Neuronal stem cell (in vitro differentiated cells): ENCODE results near the gene AATK.

Experiments used
- DNase-seq: peaks from one replicate; pipeline ENCODE4 v3.0.0-alpha.2; 2013; ENCODE audit warnings: low spot score
- H2AFZ ChIP-seq: one replicate; pipeline ENCODE4 v1.6.1; 2013; ENCODE audit warnings: mild to moderate bottlenecking, low read length, inconsistent platforms
- H2AK5ac ChIP-seq: 2 replicates; pipeline ENCODE4 v1.6.1; 2013; ENCODE audit warnings: low read depth, mild to moderate bottlenecking, inconsistent platforms, low read length, moderate library complexity, mixed read lengths
- H2BK120ac ChIP-seq: 2 replicates; pipeline ENCODE4 v1.6.1; 2013; ENCODE audit warnings: low read depth, mild to moderate bottlenecking, inconsistent platforms, low read length, moderate library complexity, mixed read lengths
- H2BK12ac ChIP-seq: one replicate; pipeline ENCODE4 v1.6.1; 2013; ENCODE audit warnings: low read length, inconsistent platforms
- H2BK15ac ChIP-seq: 2 replicates; pipeline ENCODE4 v1.6.1; 2013; ENCODE audit warnings: mild to moderate bottlenecking, low read length, inconsistent platforms, mixed read lengths
- H2BK5ac ChIP-seq: one replicate; pipeline ENCODE4 v1.6.1; 2013; ENCODE audit warnings: inconsistent platforms, mild to moderate bottlenecking, low read length, moderate library complexity
- H3K14ac ChIP-seq: one replicate; pipeline ENCODE4 v1.6.1; 2013; ENCODE audit warnings: low read length, inconsistent platforms
- H3K18ac ChIP-seq: 2 replicates; pipeline ENCODE4 v1.6.1; 2013; ENCODE audit warnings: low read length, inconsistent platforms
- H3K23ac ChIP-seq: 2 replicates; pipeline ENCODE4 v1.6.1; 2013; ENCODE audit warnings: low read depth, mild to moderate bottlenecking, mixed read lengths, low read length, inconsistent platforms; ENCODE audit not compliant: poor library complexity
- H3K27ac ChIP-seq: replicated peaks from 3 replicates; pipeline ENCODE4 v1.5.1; 2013; ENCODE audit warnings: low read length, inconsistent platforms
- H3K27me3 ChIP-seq, 3 experiments: 2 replicates each; pipeline ENCODE4 v1.6.1; 2013; ENCODE audit warnings: low read length in 3 of 3, mild to moderate bottlenecking in 2 of 3, inconsistent platforms in 1 of 3, low read depth in 1 of 3, mixed read lengths in 1 of 3, moderate library complexity in 1 of 3; ENCODE audit not compliant: control insufficient read depth in 3 of 3, insufficient read depth in 3 of 3
- H3K36me3 ChIP-seq, 2 donors: replicated peaks in 1 of 2; 2 replicates each; pipeline ENCODE4 v1.6.1; 2013; ENCODE audit warnings: low read length in 2 of 2; ENCODE audit not compliant: control insufficient read depth in 2 of 2, insufficient read depth in 2 of 2
- H3K4ac ChIP-seq: 2 replicates; pipeline ENCODE4 v1.6.1; 2013; ENCODE audit warnings: inconsistent platforms, mild to moderate bottlenecking, low read length, moderate library complexity
- H3K4me1 ChIP-seq, 2 donors: 1 replicate in 1 of 2; 2 replicates in 1 of 2; pipeline ENCODE4 v1.6.1; 2013; ENCODE audit warnings: low read length in 2 of 2, low read depth in 1 of 2; ENCODE audit not compliant: control insufficient read depth in 2 of 2, insufficient read depth in 1 of 2
- H3K4me2 ChIP-seq: one replicate; pipeline ENCODE4 v1.6.1; 2013; ENCODE audit warnings: mild to moderate bottlenecking, low read length, inconsistent platforms; ENCODE audit not compliant: insufficient read depth, poor library complexity, severe bottlenecking
- H3K4me3 ChIP-seq, 2 donors: 2 replicates each; pipeline ENCODE4 v1.5.1; 2013; ENCODE audit warnings: low read length in 2 of 2, mild to moderate bottlenecking in 2 of 2, inconsistent platforms in 1 of 2, moderate library complexity in 1 of 2
- H3K79me1 ChIP-seq: one replicate; pipeline ENCODE4 v1.6.1; 2013; ENCODE audit warnings: low read depth, mild to moderate bottlenecking, inconsistent platforms, low read length, moderate library complexity
- H3K9ac ChIP-seq: one replicate; pipeline ENCODE4 v1.6.1; 2013; ENCODE audit warnings: mild to moderate bottlenecking, low read depth, low read length, inconsistent platforms; ENCODE audit not compliant: poor library complexity
- H3K9me3 ChIP-seq, 2 donors: replicated peaks in 1 of 2; 2 replicates each; pipeline versions ENCODE3 to v1.6.1; 2013; ENCODE audit warnings: low read length in 2 of 2, mild to moderate bottlenecking in 2 of 2, inconsistent platforms in 1 of 2, low read depth in 1 of 2, mixed read lengths in 1 of 2, moderate library complexity in 1 of 2; ENCODE audit not compliant: control insufficient read depth in 2 of 2, insufficient read depth in 1 of 2
- H4K8ac ChIP-seq: one replicate; pipeline ENCODE4 v1.6.1; 2013; ENCODE audit warnings: low read depth, mild to moderate bottlenecking, inconsistent platforms, low read length, moderate library complexity
- H4K91ac ChIP-seq: one replicate; pipeline ENCODE4 v1.6.1; 2013; ENCODE audit warnings: low read length, low read depth, mild to moderate bottlenecking, inconsistent platforms; ENCODE audit not compliant: poor library complexity
- WGBS, 2 donors: extraction: QIAGEN DNeasy Blood & Tissue Kit; methylation state at CpG; one replicate each; pipeline ENCODE4 v1.1.7; 2013; ENCODE audit warnings: missing lambda C conversion rate in 2 of 2, mixed read lengths in 1 of 2; ENCODE audit not compliant: insufficient read length in 2 of 2, insufficient replicate concordance in 1 of 2; ENCODE audit errors: extremely low coverage in 2 of 2; 5-methylcytosine and 5-hydroxymethylcytosine counted together

The AATK gene

GRCh38 chr17:81195941-81196495, 30.0 kb upstream of the AATK start:
- Histone ChIP-seq H3K9me3 (no peaks in the 10 kb centered on the region), H3K4me1 (no peaks in the 10 kb centered on the region), H3K14ac (no peak overlapping the region), H3K36me3 (peaks cover 35 to 91% of the 10 kb centered on the region in 2 donors), H3K23ac (no peak overlapping the region), H3K27me3 (no peaks in the 10 kb centered on the region), H2BK5ac (no peak overlapping the region), H4K8ac (no peak overlapping the region), H2BK120ac (no peak overlapping the region), H3K79me1 (peaks cover 5% of the 10 kb centered on the region), H2AFZ (no peak overlapping the region), H3K9ac (no peak overlapping the region), H4K91ac (no peak overlapping the region), H3K4me2 (peak overlapping the region; percentile 2), H2AK5ac (no peak overlapping the region), H3K4me3 (no peak overlapping the region), H3K27ac (no peak overlapping the region), H3K4ac (no peak overlapping the region), H3K18ac (no peak overlapping the region), H2BK12ac (no peak overlapping the region), H2BK15ac (no peak overlapping the region)
- no peak for DNase-seq
- WGBS, 2 donors, result no CpG with 5 or more reads among the region's 14 CpGs

GRCh38 chr17:81194941-81195901, 29.2 kb upstream of the AATK start:
- Histone ChIP-seq H2BK120ac (no peak overlapping the region), H3K9me3 (no peaks in the 10 kb centered on the region), H2BK12ac (no peak overlapping the region), H3K36me3 (peaks cover 40 to 89% of the 10 kb centered on the region in 2 donors), H2AK5ac (no peak overlapping the region), H2BK5ac (no peak overlapping the region), H2BK15ac (no peak overlapping the region), H3K4ac (no peak overlapping the region), H3K4me2 (no peak overlapping the region), H3K27ac (no peak overlapping the region), H4K8ac (no peak overlapping the region), H3K23ac (no peak overlapping the region), H3K18ac (no peak overlapping the region), H3K79me1 (peaks cover 2% of the 10 kb centered on the region), H2AFZ (no peak overlapping the region), H3K14ac (no peak overlapping the region), H3K4me1 (no peaks in the 10 kb centered on the region), H3K4me3 (no peak overlapping the region), H4K91ac (no peak overlapping the region), H3K9ac (peak overlapping the region; percentile 47), H3K27me3 (no peaks in the 10 kb centered on the region)
- DNase-seq, result no peak
- no CpG with 5 or more reads among the region's 37 CpGs for WGBS, 2 donors

GRCh38 chr17:81194225-81194760, 28.3 kb upstream of the AATK start:
- H2AK5ac ChIP-seq, result no peak overlapping the region

More at GRCh38 chr17:81194225-81194760, 28.3 kb upstream of the AATK start:
- H3K18ac ChIP-seq, result no peak overlapping the region
- no peaks in the 10 kb centered on the region for H3K9me3 ChIP-seq
- H3K4ac ChIP-seq, result no peak overlapping the region
- H3K4me3 ChIP-seq, result no peak overlapping the region
- no peak overlapping the region for H2BK15ac ChIP-seq
- no peaks in the 10 kb centered on the region for H3K4me1 ChIP-seq
- peak overlapping the region; percentile 38 for H3K14ac ChIP-seq
- no peak overlapping the region for H3K9ac ChIP-seq
- H3K27ac ChIP-seq, result no peak overlapping the region
- H4K91ac ChIP-seq, result no peak overlapping the region
- no peak overlapping the region for H2AFZ ChIP-seq
- H2BK120ac ChIP-seq, result no peak overlapping the region
- H3K36me3 ChIP-seq, result peaks cover 38 to 89% of the 10 kb centered on the region in 2 donors
- no peak overlapping the region for H4K8ac ChIP-seq
- peaks cover 2% of the 10 kb centered on the region for H3K79me1 ChIP-seq
- no peaks in the 10 kb centered on the region for H3K27me3 ChIP-seq
- no peak overlapping the region for H3K23ac ChIP-seq
- H3K4me2 ChIP-seq, result no peak overlapping the region
- WGBS, 2 donors, result no CpG with 5 or more reads among the region's 21 CpGs
- H2BK5ac ChIP-seq, result no peak overlapping the region
- no peak overlapping the region for H2BK12ac ChIP-seq
- no peak for DNase-seq
